ENCODE results near the gene TMEM42.

The TMEM42 gene

DNA sequence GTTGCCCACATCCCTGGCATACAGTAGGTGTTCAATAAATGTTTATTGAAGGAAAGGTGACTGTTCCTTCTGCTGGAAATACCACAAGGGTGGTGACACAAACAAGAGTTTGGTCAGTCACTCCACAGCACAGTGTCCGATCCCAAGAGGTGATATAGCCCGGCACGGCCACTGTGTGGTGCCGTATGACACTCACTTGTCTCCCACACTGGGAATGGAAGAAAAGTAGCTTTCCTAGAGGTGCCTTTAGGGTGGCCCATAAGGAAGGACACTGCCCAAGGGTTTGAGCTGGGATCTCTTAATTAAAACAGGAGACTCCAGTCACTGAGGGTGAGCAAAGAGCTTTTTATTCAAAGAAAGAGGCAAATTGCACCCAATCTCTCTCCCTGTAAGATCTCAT, 53.2 kb downstream of the TMEM42 start:
- DNase-seq, result no peak

Measured in NCI-H1436 (cell line).